GM19372 (cell line): ENCODE results near the gene GRK4.
"Not testable (repeated sequence)": the region's sequence is repeated elsewhere in the genome, so short reads cannot be mapped to it uniquely, and the experiment has no call there.

ENCODE experiments used
- ATAC-seq: cut with Tn5 transposase; IDR thresholded peaks from one replicate; pipeline ENCODE4 v1.9.1; 2021; ENCODE audit warnings: mild to moderate bottlenecking, low read depth, moderate library complexity; ENCODE audit not compliant: unreplicated experiment

The GRK4 gene

DNA sequence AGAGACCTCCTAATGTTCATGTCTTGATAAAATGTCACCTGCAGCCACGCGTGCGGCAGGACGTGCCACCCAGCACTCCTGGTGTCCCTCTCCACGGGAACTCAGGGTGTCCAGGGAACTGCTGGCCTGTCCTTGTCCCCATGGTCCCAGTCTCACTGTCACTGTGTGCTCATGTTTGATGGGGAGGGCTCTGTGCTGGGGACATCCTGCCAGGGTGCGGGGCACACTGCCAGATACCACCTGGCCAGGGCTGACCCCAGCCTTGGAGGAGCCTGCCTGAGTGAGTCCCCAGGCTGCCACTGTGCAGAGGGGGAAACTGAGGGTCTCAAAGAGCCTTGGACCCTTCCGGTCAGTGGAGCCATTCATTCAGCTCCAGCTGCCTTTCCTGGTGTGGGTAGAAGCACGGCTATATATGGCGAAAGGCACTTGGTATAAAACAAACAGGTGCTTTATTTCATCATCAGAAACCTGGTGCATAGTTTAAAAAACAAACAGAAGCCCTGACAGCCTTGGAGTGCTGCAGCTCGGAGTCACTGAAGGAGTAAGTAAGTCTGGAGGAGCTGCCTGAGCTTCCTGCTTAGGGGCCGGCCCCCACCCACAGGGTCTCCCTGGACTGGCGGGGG is 33.1 kb upstream of the GRK4 start:
- no peak for ATAC-seq

DNA sequence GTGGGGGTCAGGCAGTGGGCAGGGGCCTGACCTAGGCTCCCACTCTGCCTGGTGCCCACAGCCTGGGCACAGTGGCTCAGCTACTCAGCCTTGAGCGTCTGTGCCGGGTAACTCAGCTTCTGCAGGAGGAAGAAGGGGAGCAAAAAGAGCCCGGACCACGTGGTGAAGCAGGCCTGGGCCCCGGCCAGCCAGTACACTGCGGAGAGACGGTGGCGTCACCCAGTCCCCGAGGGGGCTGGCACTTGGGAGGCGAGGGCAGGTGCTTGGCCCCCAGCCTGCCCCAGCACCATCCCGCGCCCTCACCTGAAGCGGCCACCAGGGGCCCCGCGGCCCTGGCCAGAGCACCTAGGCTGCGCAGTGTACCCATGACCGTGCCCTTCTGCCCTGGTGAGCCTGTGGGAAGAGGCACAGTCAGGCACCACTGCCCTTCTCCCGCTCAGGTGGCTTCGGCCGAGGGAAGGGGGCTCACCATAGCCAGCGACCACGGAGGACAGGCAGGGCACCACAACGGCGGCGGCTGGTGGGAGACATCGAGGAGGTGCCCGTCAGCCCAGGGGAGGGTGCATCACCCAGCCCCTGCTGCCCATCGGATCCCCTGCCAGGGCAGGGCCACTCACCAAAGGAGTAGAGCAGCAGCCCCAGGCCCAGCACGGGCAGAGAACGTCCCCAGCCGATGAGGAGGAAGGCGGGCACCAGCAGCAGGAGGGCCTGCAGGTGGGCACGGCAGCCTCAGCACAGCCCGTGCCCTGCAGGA is 32.4 kb upstream of the GRK4 start:
- no peak for ATAC-seq

DNA sequence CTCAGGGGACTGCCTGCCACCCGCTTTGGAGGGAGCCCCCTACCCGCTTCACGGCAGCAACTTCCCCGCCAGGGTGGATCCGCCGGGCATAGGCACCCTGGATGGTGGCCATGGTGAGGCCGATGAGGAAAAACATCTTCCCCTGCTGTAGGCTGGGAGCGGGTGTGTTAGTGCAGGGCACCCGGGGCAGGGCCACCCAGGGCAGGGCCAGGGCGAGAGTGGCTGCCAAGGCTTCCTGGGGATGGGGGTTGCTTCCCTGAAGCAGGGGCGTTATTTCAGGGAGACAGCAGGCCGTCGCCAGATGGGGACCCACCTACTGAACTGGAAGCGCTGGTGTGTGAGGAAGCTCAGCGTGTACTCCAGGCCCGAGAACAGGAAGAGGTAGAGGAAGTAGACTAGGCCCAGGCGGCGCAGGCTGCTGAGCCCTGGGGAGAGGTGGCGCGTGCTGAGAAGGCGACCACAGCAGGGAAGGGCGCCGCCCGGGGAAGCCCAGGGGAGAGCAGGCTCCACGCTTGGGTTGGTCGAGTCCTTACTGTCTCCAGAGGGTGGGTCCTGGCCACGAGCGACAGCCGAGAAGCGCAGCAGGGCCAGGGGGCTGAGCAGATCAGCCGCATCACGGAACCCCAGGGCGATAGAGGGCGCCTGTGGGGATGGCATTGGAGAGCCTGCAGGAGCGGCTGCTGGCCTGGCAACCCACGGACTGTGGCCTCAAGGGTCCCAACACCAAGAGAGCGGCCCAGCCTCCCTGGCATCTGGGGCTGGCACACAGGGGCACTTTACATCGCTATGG is 31.7 kb upstream of the GRK4 start:
- no peak for ATAC-seq

DNA sequence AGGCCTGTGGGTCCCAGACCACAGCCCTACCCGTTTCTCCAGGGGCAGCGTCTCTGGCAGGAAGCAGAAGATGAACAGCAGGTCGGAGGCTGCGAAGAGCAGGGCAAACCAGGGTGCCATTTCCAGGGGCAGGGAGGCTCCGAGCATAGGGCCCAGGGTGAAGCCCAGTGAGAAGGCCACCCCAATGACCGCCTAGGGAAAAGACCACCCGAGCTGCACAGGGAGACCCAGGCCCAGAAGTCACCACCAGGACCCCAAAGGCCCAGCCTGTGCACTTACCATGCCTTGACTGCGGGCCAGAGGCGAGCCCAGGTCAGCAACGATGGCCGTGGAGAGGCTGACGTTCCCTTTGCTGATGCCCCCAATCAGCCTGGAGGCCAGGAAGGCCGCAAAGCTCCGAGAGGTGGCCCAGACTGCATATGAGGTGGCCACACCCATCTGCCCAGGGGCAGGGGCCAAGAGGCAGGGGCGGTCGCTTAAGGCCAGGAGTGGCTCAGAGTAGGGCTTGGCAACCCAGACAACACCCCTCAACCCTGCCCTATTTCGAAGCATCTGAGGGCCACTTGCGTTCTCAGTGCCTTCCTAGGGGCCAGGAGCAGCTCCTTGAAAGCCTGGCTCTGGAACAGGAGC is 30.9 kb upstream of the GRK4 start:
- no peak for ATAC-seq

DNA sequence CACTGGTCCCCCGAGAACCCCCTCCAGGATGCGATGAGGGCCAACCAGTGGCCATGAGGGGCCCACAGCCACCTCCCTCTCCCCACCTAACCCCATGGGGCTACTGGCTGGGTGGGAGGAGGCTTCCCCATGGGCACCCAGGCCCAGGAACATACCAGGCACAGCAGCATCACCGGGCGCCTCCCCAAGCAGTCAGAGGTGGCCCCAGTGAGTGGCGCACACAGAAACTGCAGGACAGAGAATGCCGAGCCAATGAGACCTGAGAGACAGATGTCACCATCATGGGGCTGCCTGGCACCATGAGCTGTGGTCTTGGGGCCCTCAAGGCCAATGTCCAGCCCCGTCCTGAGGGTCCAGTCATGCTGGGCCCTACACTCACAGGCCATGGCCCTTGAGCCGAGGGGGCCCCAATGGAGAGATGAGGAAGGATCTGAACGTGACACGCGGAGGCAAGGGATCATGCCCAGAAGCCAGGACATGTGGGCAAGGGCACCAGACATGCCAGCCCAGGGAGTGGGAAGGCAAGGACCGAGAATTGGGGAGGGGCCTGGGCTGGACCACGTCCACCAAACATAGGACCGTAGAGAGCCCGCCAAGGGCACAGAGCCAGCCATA is 30.3 kb upstream of the GRK4 start:
- ATAC-seq: no peak

DNA sequence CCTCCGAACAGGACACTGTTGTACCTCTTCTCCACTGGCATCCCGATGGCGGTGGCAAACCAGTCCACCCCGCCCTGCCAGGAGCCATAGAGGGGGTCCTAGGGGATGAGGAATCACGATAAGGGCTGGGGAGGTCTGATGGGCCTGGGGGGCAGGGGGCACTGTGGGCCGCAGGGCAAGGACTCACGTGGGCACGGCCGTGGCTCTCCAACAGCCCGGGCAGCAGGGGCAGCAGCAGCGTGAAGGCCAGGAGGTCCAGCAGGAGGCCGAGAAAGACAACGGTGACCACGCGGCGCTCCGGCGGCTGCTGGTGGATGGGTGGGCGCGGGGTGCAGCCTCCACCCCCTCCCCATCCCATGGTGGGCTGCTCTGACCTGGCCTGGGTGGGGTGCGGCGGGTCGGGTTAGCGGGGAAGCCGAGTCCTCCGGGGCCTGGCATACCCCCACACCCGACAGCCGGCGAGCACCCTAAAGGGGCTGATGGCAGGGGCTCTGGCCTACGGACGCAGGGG is 29.8 kb upstream of the GRK4 start:
- ATAC-seq: no peak

DNA sequence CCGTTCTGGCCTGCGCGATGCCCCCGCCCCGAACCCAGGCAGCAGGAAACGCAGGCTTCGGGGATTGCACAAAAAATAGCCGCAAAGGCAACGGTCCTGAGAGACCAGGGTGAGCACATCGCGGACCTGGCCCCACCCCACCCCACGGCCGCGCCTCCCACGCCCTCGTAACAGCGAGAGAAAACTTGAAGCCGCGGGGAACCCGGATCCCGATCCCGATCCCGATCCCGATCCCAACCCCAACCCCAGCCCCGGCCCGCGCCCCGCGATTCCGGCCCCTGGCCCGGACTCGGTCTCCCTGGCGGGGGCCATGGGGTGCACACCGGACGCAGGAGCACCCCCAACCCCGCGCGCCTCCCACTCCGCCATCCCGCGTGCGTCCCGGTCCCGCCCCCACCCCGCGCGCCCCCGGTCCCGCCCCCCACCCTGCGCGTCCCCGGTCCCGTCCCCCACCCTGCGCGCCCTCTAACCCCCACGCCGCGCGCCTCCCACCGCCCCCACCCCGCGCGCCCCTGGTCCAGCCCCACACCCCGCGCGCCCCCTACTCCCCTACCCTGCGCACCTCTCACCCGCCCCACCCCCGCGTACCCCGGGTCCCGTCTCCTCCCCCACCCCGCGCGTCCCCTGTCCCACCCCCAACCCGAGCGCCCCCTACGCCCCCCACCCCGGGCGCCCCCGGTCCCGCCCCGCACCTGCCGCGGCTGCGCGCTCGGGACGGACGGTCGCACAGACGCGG is 29.1 kb upstream of the GRK4 start:
- ATAC-seq: no peak

DNA sequence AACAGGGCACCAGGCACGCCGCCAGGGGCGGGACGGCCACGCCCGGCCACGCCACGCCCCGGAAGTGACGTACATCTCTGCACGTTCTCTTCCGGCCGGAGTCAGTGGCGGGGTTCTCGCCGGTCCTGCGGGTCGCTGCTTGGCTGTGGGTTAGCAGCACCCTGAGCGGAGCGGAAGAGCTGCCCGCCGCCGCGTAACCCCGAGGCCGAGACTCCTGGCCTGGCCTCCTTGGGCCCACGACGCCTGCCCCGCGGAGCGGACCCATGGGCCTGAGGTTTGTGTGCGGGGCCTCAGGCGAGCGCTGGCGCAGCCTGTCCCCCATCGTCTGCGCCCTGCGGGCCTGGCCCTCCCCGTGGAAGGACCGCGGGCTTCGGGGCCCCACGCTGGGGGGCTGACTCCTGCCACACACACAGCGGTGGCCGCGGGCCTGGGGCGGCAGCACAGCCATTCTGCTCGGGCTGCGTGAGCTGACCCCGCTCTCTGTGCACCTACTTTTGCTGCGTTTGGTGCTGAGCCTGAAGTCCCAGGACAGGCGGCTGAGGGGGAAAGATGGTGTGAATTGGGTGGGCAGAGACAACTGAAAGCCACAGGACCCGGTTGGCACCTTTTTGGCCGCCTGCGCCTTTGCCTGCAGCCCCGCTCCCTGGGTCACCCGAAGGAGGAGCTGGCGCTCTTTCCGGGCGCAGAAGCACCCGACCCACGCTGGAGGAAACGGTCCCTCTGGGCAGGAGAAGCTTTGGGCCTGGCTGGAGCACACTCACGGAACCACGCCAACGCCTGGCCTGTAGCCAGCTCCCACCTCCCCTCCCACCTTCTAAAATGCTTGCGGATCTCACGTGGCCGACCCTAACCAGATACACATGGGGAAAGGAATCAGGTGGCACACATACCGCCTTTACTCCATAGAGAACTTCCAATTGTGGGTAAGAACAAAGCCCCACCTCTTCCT is 28.3 kb upstream of the GRK4 start:
- ATAC-seq: peak; percentile 68

DNA sequence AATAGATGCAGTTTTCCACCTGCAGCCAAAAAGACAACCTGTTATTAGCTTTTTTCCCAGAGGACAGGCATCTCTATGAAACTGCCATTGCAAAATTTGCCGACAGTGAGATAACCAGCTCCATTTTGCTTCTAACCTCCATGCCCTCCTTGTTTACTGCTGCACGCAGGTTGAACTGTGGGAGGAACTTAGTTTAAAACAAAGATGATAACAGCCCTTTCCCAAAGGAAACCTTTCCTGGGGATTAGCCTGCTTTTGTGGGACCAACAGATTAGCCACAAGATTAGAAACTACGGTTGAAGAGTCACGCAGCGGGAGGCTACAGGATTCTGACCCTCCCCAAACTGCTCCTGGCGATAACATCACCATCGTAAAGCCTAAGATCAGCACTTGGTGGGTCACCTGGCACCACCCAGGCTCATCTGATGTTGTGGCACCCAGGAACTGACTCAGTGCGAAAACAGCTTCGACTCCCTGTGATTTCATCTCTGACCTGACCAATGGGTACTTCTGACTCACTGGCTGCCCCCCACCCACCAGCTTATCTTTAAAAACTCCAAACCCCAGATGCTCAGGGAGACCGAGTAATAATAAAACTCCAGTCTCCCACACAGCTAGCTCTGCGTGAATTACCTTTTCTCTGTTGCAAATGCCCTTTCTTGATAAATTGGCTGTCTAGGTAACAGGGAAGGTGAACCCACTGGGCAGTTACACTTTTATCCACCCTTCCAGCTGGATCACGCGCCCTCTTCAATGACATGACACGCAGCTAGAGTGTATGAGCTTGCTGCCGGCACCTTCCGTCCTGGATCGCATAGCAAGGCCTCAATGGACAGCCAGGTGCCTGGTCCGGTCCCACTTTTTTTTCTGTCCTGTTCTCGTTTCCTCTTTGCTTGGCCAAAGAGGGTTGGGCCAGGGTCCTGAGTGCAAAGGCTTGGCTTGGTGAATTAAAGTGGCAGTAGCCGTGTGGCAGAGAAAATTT is 27.3 kb upstream of the GRK4 start:
- no peak for ATAC-seq

DNA sequence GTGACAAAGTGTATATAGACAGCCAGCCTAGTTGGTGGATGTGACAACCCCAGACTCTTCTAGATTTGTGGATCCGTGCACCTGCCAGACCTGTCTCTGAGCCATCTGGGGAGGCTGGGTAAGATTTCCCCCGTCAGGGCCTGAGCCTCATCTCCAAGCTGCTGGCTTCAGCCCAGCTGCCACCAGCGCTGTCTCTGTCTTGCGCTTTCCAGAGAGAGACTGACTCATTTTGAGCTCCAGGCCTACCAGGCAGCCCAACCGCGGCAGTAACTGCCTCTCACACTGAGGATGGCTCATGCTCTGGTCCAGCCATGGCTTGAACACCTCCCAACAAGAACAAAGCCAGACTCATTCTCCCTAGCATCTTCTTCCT is 26.6 kb upstream of the GRK4 start:
- no peak for ATAC-seq

DNA sequence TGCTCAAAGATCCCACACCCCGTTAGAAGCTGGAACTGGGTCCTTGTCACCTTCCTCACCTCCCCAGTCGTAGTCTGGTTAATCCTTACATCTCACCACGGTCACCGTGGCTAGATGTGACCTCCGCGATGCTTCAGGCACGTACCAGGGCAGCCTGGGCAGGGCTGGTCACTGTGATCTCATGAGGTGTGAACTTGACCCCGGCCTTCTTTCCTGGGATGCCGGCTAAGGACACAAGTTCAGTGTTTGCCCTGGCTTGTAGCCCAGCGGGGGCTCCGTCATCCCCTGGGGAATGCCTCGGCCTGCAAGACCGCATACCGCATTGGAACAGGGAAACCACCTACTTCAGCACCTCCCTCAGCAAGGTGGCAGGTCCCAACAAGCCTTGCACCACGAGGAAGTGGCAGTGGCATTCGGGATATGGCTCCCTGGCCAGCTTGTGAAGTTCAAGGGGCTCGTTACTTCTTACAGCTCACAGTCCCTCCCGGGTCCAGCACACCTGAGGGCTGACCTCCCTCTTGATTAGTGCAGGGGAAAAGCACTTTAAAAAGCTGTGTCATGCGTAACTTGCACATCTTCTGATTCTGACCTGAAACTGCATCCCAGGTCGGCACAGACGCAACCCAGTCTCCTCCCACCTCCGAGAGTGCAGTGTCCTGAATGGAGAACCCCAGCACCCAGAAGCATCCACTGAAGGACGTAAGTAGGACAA is 26.1 kb upstream of the GRK4 start:
- ATAC-seq: no peak

DNA sequence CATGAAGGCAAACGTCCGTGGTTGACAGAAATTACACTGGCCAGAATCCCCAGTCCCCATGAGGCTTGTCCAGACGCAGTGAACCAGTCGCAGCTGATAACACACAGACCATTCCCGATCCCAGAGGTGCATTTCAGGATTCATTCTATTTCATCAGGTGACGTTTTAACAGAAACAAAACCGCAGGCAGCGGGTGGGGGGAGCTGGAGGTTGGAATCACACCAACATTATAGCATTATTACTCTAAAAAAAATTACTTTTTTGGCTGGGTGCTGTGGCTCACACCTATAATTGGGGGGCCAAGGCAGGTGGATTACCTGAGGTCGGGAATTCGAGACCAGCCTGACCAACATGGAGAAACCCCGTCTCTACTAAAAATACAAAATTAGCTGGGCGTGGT is 25.4 kb upstream of the GRK4 start:
- ATAC-seq: no peak

DNA sequence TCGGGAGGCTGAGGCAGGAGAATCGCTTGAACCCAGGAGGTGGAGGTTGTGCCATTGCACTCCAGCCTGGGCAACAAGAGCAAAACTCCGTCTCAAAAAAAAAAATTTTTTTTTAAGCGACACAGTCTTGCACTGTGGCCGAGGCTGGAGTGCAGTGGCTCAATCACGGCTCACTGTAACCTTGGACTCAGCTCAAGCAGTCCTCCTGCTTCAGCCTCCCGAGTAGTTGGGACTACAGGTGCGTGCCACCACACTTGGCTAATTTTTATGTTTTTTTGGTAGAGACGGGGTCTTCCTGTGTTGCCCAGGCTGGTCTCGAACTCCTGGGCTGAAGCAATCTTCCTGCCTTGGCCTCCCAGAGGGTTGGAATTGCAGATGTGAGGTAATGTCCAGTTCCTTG is 25.0 kb upstream of the GRK4 start:
- ATAC-seq: not testable (repeated sequence)

DNA sequence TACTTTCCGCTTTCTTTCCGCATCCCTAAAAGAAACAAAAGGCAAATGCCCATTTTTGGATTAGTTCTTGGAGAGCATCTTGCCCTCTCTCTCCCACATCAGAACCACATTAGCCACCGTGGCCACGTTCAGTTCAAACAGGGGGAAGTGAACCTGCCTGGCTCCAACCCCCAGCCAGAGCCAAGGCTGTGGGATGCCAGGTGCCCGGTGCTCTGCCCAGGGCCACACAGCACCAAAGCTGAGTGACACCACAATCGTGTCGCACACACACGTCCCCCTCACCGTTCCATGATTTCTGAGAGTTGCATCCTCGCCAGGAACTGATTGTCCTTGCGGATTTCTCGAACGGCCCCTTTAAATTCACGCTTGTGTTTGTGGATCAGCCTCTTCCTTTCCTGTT is 24.5 kb upstream of the GRK4 start:
- no peak for ATAC-seq

DNA sequence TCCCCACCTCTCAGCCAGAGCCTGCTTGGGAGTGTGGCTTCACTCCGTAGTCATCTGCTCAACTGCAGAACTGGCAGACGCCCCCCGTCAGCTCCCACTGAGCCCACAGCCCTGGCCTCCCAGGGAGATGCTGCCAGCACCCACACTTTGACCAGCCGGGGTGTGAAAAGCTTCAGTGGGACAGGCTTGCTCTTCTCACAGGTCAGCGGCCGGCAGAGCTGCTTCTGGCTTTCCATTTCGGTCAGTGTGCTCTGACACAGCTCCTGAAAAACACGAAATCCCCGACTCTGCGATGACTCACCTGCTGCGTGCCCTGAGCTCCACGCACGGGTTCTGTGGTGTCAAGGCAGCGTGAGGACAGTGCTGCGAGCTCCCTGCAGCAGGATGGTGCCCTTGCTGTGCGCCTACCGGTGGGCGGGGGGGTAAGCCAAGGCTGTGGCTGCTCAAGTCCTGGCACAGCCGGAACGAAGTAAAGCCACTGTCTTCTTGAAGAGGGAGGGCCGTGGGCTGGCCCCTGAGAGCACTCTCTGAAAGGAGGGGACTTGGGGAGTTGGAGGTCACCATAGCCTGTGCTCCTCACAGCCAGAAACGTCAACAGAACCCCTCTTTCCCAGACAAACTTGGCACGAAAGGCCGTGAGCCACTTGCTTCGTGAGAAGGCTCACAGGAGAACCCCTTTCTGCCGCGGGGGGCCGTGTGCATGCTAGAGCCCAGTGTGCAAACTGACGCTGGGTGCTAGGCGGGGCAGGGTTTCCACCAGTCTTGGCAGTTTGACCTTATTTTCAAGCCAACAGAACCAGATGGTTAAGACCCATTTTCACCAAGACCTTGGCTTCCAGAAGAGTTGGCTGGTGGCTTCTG is 23.8 kb upstream of the GRK4 start:
- no peak for ATAC-seq
